ACC112 (cell line): ENCODE measurements around the gene SVOPL.

ENCODE experiments used
- H2AFZ ChIP-seq: fragments of 200-600 bp; sonication (generic); one replicate; pipeline ENCODE4 v1.6.0; 2017; ENCODE audit warnings: antibody characterized with exemption, low read length; ENCODE audit not compliant: unreplicated experiment
- H3K27ac ChIP-seq: fragments of 200-600 bp; sonication (generic); 2 replicates; pipeline ENCODE4 v1.5.1; 2014; ENCODE audit warnings: low read depth, mild to moderate bottlenecking, antibody characterized with exemption, low read length, moderate library complexity
- H3K27me3 ChIP-seq: fragments of 200-600 bp; sonication (generic); 2 replicates; pipeline ENCODE4 v1.6.1; 2014; ENCODE audit warnings: mild to moderate bottlenecking, antibody characterized with exemption, low read length, moderate library complexity, mixed read lengths; ENCODE audit not compliant: insufficient read depth
- H3K36me3 ChIP-seq: fragments of 200-600 bp; sonication (generic); 2 replicates; pipeline ENCODE4 v1.6.1; 2016; ENCODE audit warnings: mild to moderate bottlenecking, antibody characterized with exemption, low read length, moderate library complexity, mixed read lengths; ENCODE audit not compliant: insufficient read depth
- H3K4me1 ChIP-seq: fragments of 200-600 bp; sonication (generic); one replicate; pipeline ENCODE4 v1.6.1; 2016; ENCODE audit warnings: low read length, mixed read lengths; ENCODE audit not compliant: insufficient read depth, unreplicated experiment, control insufficient read depth
- H3K4me3 ChIP-seq: fragments of 200-600 bp; sonication (generic); 2 replicates; pipeline ENCODE4 v1.5.1; 2014; ENCODE audit warnings: mild to moderate bottlenecking, low read depth, low read length
- H3K79me2 ChIP-seq: fragments of 200-600 bp; sonication (generic); one replicate; pipeline ENCODE4 v1.6.0; 2016; ENCODE audit warnings: low read length; ENCODE audit not compliant: control insufficient read depth, unreplicated experiment, insufficient read depth

SVOPL gene

GRCh38 chr7:138700857-138701536, at the start of gene SVOPL:
SVOPL (minus strand) TSS chr7:138701362; CDS start chr7:138679045, 22,317 bp downstream.
- no peaks in the 10 kb centered on the region for H3K4me1 ChIP-seq
- H3K27ac ChIP-seq = no peak within 1 kb of the TSS
- no peak within 1 kb of the TSS for H2AFZ ChIP-seq
- H3K4me3 ChIP-seq = no peak within 1 kb of the TSS
- H3K36me3 ChIP-seq = no peaks in the 10 kb centered on the region
- H3K79me2 ChIP-seq = no peaks in the 10 kb centered on the region
- peaks cover 32% of the 10 kb centered on the region for H3K27me3 ChIP-seq

DNA sequence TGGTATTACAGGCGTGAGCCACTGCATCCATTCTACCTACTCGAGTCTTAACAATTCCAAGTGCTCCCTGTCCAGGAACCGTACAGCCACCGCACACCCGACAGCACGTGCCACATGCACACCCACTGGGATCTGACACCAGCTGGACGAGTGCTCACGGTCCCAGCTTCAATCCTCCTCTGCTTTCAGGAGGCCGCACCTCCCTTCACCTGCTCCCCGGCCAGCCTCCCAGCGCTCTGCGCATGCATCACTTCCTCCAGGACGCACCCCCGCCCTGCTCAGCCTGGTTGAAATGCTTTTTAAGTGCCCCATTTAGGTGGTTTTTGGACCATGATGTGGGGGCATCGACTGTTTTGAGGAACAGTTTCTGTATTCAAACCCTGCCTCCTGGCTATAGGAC, 49.3 kb upstream of the SVOPL start:
- H3K4me1 ChIP-seq = no peaks in the 10 kb centered on the region
- H3K36me3 ChIP-seq = no peaks in the 10 kb centered on the region
- no peaks in the 10 kb centered on the region for H3K79me2 ChIP-seq
- no peak overlapping the region for H2AFZ ChIP-seq
- H3K27me3 ChIP-seq = peaks cover 44% of the 10 kb centered on the region
- H3K4me3 ChIP-seq = no peak overlapping the region
- H3K27ac ChIP-seq = no peak overlapping the region

GRCh38 chr7:138749960-138750359, 48.8 kb upstream of the SVOPL start:
- peaks cover 40% of the 10 kb centered on the region for H3K27me3 ChIP-seq
- no peaks in the 10 kb centered on the region for H3K4me1 ChIP-seq
- H3K27ac ChIP-seq = no peak overlapping the region
- H3K79me2 ChIP-seq = no peaks in the 10 kb centered on the region
- no peak overlapping the region for H3K4me3 ChIP-seq
- no peak overlapping the region for H2AFZ ChIP-seq
- H3K36me3 ChIP-seq = no peaks in the 10 kb centered on the region

DNA sequence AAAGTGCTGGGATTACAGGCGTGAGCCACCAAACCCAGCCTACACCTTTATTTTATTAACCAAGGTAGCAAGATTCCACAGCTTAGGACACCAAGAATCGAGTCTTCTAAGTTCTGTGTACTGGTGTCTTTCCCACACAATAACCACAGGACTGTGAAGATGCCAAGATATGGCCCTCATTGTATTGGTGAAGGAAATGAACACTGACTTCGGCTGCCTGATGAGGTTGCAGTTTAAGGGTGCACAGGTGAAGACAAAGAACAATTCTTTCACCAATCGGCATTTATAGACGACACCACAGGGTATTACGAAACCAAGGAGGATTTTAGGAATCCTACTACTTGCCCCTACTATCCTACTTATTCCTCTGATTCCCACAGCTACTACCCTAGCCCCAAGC, 47.5 kb upstream of the SVOPL start:
- H3K79me2 ChIP-seq = no peaks in the 10 kb centered on the region
- no peak overlapping the region for H3K27ac ChIP-seq
- H3K4me1 ChIP-seq = no peaks in the 10 kb centered on the region
- H3K4me3 ChIP-seq = no peak overlapping the region
- peaks cover 40% of the 10 kb centered on the region for H3K27me3 ChIP-seq
- no peak overlapping the region for H2AFZ ChIP-seq
- H3K36me3 ChIP-seq = no peaks in the 10 kb centered on the region

DNA sequence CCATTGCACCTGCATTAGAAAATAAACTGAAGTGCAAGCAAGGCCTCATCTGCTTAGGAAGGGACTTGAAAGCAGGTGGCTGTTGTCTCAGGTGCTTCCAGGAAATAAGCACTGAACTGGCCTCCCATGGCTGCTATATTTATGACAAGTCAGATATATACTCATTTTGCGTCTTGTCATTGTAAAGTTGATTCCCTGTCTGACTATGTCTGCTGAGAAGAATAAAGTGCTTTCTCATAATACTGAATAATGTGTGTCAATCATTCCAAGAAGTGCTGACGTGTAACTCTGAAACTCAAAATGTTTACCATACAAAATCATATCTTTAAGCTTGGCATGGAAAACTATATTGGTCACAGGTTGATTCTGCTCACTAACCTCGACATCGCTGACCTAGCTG, 44.9 kb upstream of the SVOPL start:
- Histone ChIP-seq H3K36me3 (no peaks in the 10 kb centered on the region), H2AFZ (no peak overlapping the region), H3K79me2 (no peaks in the 10 kb centered on the region), H3K27me3 (peaks cover 24% of the 10 kb centered on the region), H3K27ac (no peak overlapping the region), H3K4me3 (no peak overlapping the region), H3K4me1 (peaks cover 6% of the 10 kb centered on the region)

DNA sequence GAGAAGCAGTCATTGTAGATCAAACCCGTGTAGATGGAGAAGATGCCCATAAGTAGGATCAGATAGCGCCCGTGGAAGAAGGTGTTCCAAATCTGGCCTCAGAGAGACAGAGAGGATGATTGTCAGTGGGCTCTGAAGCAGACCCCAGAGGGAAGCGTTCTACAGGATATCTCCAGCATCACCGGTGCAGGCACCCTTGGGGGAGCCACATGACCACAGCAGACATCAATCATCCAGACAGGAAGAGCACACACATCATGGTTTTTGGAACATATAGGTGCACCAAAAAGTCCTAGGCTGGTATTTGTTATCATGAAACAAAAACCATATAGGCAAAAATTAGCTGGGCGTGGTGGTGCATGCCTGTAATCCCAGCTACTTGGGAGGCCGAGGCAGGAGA, 44.0 kb upstream of the SVOPL start:
- Histone ChIP-seq H3K4me1 (peaks cover 6% of the 10 kb centered on the region), H3K36me3 (no peaks in the 10 kb centered on the region)

DNA sequence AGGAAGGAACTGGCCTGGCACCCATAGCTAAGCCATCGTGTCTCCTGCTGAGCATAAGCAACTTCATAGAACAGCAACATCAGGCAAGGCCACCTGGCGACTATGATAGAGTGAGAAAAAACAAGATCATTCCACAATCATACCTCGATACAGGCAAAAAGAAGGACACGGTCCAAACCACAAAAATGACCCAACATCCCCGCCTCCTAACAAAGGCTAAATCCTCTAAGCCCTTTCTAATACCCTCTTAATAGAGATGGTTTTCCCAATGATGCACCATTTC, 40.2 kb upstream of the SVOPL start:
- Histone ChIP-seq H3K27ac (no peak overlapping the region), H3K79me2 (no peaks in the 10 kb centered on the region), H3K4me3 (no peak overlapping the region), H2AFZ (no peak overlapping the region), H3K27me3 (no peaks in the 10 kb centered on the region), H3K4me1 (peaks cover 6% of the 10 kb centered on the region), H3K36me3 (no peaks in the 10 kb centered on the region)

More for the DNA sequence above, 44.0 kb upstream of the SVOPL start:
- Histone ChIP-seq H3K4me3 (no peak overlapping the region), H3K27ac (no peak overlapping the region), H3K79me2 (no peaks in the 10 kb centered on the region), H3K27me3 (peaks cover 15% of the 10 kb centered on the region; the same call in 1 of the 2 replicates), H2AFZ (no peak overlapping the region)

GRCh38 chr7:138739859-138740258, 38.7 kb upstream of the SVOPL start:
- no peaks in the 10 kb centered on the region for H3K79me2 ChIP-seq
- H3K27ac ChIP-seq = no peak overlapping the region
- H3K4me3 ChIP-seq = no peak overlapping the region
- no peaks in the 10 kb centered on the region for H3K27me3 ChIP-seq
- peaks cover 6% of the 10 kb centered on the region for H3K4me1 ChIP-seq
- no peaks in the 10 kb centered on the region for H3K36me3 ChIP-seq
- H2AFZ ChIP-seq = no peak overlapping the region

DNA sequence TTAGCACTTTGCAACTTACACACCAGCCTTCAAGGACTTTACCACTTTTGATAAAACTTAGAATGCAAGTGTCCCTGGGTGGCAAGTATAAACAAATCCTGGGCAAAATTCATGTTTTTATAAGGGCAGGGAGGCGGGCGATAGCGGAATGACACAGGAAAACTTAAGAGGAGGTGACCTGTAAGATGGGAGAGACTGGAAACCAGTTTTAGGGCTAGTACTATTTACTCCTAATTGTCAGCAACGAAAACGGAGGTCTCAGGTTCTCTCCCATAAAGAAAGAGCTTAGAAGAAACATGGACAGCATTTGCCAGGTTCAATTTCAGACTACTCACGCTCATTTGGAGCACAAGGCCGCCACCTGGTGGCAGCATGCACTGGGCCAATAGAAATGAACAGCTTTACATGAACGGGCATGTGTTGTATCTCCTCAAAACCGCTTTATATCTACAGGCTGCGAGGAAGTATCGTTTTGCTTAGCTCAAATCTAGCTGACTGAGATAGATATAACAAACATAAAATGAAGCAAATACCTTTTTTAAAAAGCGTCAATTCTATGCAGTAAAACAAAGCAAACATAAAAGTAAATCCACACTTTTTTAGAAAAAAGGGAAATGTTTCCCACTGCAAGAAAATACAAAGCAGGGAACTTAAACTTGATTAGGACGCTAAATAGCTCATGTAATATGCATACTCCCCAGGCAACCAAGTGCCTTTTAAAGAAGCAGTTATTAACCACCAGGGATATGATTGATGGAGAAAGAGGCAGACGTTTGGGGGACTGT, 37.6 kb upstream of the SVOPL start:
- Histone ChIP-seq H3K4me1 (peaks cover 6% of the 10 kb centered on the region), H3K27me3 (0 out of 2 replicates have a peak, but pooled peaks cover 4% of the 10 kb centered on the region), H3K79me2 (no peaks in the 10 kb centered on the region), H3K36me3 (no peaks in the 10 kb centered on the region), H3K4me3 (no peak overlapping the region), H3K27ac (no peak overlapping the region), H2AFZ (no peak overlapping the region)

GRCh38 chr7:138738114-138738513, 37.0 kb upstream of the SVOPL start:
- 0 out of 2 replicates have a peak, but pooled peaks cover 6% of the 10 kb centered on the region for H3K27me3 ChIP-seq
- H2AFZ ChIP-seq = no peak overlapping the region
- H3K79me2 ChIP-seq = no peaks in the 10 kb centered on the region
- no peak overlapping the region for H3K27ac ChIP-seq
- H3K4me3 ChIP-seq = no peak overlapping the region
- H3K4me1 ChIP-seq = peaks cover 6% of the 10 kb centered on the region
- H3K36me3 ChIP-seq = no peaks in the 10 kb centered on the region

- no peak overlapping the region for H3K4me3 ChIP-seq
- no peaks in the 10 kb centered on the region for H3K4me1 ChIP-seq
- H3K27ac ChIP-seq = no peak overlapping the region
- H3K27me3 ChIP-seq = 0 out of 2 replicates have a peak, but pooled peaks cover 6% of the 10 kb centered on the region
- no peak overlapping the region for H2AFZ ChIP-seq
- H3K36me3 ChIP-seq = no peaks in the 10 kb centered on the region
- no peaks in the 10 kb centered on the region for H3K79me2 ChIP-seq
Observed at GRCh38 chr7:138735399-138735798, 34.2 kb upstream of the SVOPL start.
